AG10803 (cell line): ENCODE data around the gene HOXB2.
A peak's percentile ranks its signal among the peaks of the same experiment; 100 is the strongest.

Experiments used
- DNase-seq: peaks from one replicate; pipeline ENCODE4 v3.0.0; 2010; ENCODE audit warnings: low read depth
- H3K4me3 ChIP-seq: 2 replicates; pipeline ENCODE4 v1.5.1; 2011; ENCODE audit warnings: mild to moderate bottlenecking, low read length, control low read depth
- TF ChIP-seq, protein P1 (sequence below): conservative IDR thresholded peaks from 2 replicates; pipeline ENCODE4 v1.5.1; 2011; ENCODE audit warnings: mild to moderate bottlenecking, low read length, control low read depth, inconsistent platforms

The HOXB2 gene

DNA sequence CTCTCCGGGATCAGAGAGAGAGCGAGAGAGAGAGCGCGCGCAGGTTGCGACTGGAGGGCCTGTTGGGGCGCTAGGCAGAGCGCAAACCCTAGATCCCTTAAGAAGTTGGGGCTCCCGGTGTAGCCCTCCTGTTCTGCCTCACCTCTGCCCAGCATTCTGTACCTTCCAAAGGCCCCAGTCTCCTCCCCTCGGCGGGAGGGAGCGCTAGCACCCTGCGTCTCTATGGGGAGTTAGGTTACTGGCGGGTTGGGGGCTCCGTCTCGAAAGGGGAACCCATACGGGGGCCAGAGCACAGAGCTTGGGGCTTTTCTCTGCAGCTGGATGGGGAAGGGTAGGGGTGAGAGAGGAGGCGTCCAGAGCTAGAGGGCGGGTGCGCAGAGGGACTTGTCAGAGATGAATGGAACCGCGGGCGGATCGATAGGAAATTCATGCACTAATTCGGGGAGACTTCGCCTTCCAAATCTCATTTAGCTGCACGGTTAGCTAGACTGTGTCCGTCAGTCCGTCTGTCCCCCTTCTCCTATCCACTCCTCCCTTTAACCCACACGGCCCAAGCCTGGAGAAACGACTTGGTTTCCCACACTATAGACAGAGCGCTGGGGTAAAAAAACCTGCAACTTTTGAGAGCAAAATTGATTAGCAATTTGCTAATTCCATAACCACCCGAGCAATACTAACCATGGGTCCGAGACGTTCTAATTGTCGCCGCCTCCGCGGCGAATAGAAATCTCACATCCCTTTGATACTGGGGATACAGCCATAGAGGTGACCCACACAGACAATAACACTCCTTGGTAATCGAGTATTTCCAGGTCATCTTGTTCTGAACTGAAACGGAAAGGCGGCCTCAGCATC, 33.9 kb upstream of the HOXB2 start:
- H3K4me3 ChIP-seq, result peak overlapping the region; percentile 82
- TF ChIP-seq, protein P1, sequence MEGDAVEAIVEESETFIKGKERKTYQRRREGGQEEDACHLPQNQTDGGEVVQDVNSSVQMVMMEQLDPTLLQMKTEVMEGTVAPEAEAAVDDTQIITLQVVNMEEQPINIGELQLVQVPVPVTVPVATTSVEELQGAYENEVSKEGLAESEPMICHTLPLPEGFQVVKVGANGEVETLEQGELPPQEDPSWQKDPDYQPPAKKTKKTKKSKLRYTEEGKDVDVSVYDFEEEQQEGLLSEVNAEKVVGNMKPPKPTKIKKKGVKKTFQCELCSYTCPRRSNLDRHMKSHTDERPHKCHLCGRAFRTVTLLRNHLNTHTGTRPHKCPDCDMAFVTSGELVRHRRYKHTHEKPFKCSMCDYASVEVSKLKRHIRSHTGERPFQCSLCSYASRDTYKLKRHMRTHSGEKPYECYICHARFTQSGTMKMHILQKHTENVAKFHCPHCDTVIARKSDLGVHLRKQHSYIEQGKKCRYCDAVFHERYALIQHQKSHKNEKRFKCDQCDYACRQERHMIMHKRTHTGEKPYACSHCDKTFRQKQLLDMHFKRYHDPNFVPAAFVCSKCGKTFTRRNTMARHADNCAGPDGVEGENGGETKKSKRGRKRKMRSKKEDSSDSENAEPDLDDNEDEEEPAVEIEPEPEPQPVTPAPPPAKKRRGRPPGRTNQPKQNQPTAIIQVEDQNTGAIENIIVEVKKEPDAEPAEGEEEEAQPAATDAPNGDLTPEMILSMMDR, result no peak
- no peak for DNase-seq

DNA sequence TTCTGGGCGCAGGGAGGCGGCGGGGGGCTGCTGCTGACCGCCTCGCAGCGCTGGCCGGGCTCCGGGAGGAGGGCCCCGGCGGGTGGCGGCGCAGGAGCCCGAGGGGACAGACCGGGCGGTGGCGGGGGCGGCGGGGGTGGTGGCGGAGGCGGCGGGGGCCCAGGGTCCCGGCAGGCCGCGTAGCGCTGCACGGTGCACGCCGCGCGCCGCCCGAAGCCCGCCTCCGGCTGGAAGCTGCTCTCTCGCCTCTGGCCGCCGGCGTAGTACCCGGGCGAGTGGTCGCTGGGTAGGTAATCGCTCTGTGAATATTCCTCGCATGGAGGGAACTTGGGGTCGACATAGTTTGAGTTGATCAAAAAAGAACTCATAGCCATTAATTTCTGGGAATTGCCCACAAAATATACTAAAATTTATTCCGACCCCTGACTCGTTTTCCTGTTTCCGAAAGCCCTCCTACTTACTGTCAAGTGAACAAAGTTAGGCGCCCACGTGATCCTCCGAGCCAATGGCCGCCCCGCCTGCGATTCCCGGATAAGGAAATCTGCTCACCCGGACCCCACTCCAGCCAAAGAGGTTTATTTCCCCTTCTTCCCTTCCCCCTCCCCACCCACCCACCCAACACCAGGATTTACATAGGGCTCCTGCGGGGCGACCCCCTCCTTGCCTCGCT, 33.2 kb upstream of the HOXB2 start, which contains the start of gene HOXB4:
Gene HOXB4 (minus strand): TSS at position 405 of the 670 bp plus-strand sequence. CDS start 31 bp downstream, at position 374.
- peak; percentile 72 for DNase-seq
- TF ChIP-seq, protein P1, result no peak

DNA sequence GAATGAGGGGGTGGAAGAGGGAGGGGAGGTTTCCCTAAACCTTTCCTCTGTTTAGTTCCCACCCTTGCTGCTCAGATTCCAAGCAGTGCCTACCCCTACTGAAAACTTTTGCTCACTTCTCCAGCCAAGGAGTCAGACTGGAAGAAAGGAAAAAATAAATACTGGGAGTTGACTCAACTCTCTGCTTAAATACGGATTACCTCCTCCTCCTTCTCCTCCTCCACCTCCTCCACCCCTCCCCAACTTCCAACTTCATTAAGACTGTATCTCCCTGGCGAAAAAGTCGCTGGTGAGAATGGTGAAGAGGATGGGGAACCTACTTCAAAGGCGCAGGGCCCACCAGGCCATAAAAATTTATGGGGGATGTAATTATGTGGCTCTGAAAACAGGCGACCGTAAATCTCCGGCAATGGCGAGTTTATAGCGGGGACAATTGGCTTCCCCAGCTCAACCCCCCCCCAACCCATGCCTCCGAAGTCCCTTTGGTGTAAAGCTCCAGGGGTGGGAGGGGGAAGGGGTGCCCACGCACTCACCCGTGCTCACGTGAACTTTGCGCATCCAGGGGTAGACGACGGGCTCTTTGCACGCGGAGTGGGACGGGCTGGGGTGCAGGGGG, 32.5 kb upstream of the HOXB2 start:
- peak; percentile 59 for DNase-seq
- TF ChIP-seq, protein P1, result no peak
- H3K4me3 ChIP-seq, result peak overlapping the region; percentile 82

More for the DNA sequence above, 33.2 kb upstream of the HOXB2 start, which contains the start of gene HOXB4:
- H3K4me3 ChIP-seq, result peak within 1 kb of the TSS; percentile 82

DNA sequence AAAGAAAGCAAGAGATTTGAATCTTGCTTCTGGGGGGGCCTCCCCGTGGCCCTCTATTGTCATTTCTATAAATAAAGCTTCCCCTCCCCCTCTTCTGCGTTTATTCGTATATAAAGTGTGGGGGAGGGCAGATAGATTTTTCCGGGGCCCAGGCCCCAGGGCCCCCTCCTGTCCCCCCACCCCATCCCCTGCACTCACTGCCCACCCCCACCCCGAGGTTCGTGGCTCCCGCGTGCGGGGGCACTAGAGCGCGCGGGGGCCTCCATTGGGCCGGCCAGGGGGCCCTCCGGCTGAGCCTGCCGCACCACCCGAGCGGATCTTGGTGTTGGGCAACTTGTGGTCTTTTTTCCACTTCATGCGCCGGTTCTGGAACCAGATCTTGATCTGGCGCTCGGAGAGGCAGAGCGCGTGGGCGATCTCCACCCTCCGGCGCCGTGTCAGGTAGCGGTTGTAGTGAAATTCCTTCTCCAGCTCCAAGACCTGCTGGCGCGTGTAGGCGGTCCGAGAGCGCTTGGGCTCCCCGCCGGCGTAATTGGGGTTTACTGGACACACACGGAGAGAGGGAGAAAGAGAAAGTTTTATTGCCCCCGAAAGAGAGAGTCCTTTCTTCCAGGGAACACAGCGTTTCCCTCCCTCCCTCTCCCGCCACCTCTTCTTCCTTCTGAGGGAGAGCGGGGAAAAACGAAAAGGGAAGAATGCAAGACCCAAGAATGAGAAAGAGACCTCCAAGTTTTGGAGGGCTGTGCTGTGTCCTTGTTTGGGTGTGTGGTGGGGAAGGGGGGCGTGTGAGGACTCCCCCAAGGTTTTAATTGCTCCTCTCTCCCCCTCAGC, 31.8 kb upstream of the HOXB2 start:
- peak overlapping the region; percentile 82 for H3K4me3 ChIP-seq
- TF ChIP-seq, protein P1, result no peak
- DNase-seq, result peak; percentile 75

DNA sequence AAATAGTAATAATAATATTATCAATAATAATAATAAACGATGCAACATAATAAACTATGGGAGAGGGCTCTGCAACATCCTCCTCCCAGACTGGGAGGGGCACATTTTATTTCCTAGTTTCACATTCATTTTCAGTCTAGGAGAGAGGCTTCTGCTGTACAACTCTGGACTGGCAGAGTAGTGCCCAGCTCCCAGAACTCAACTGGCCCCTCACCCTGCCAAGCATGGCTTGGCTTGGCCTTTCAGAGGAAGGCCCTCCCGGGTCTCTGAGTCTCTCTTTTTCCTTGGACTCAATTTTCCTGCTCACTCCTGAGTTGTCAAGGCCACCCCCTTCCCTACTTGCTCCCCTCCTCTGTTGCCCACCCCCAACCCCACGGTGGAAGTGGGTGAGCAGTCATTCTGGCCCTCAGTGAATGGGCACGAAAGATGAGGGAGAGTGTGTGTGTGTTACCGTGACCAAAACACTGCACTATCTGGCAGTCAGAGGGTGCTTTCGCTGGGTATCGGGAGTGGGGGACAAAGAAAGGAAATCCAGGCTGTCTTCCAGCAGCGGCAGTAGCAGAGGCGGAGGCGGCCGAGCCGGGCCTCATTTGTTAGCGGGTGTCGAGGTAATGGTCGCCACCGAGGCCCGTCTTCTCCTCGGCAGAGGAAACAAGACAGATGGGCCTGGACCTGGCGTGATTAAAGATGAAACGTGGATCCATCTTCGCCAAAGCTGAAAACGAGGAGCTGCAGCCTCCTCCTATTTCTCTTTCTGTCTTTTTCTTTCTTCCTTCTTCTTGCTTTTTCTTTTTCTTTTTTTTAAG, 31.0 kb upstream of the HOXB2 start:
- peak; percentile 55 for DNase-seq
- TF ChIP-seq, protein P1, result no peak
- H3K4me3 ChIP-seq, result peak overlapping the region; percentile 59
